Measurements from ENCODE around the gene ASB1. TPM values are rescaled to one million over a fixed set of nuclear protein-coding genes. Genes with fewer than 3 reads are reported as not detected.

Gene ASB1
- total RNA-seq, 1 donor, result 27.9 TPM

- Histone ChIP-seq H3K79me2 (ENCODE audit: insufficient read depth, low read length) (peaks cover 71% of the 10 kb centered on the region), H3K36me3 (ENCODE audit: insufficient read depth, low read length) (peaks cover 77% of the 10 kb centered on the region), H3K9me3 (ENCODE audit: low read depth, low read length) (no peaks in the 10 kb centered on the region), H3K27me3 (ENCODE audit: insufficient read depth, low read length) (no peaks in the 10 kb centered on the region), H3K4me1 (ENCODE audit: insufficient read depth, low read length) (peaks cover 2% of the 10 kb centered on the region), H3K4me3 (ENCODE audit: insufficient read depth, low read length) (no peak overlapping the region), H4K20me1 (ENCODE audit: insufficient read depth, low read length) (peaks cover 15% of the 10 kb centered on the region), H3K27ac (ENCODE audit: low read depth, low read length) (peak overlapping the region; percentile 27), H2AFZ (ENCODE audit: low read length) (no peak overlapping the region), H3K4me2 (ENCODE audit: insufficient read depth, low read length) (no peak overlapping the region)
- TF ChIP-seq, protein P1, sequence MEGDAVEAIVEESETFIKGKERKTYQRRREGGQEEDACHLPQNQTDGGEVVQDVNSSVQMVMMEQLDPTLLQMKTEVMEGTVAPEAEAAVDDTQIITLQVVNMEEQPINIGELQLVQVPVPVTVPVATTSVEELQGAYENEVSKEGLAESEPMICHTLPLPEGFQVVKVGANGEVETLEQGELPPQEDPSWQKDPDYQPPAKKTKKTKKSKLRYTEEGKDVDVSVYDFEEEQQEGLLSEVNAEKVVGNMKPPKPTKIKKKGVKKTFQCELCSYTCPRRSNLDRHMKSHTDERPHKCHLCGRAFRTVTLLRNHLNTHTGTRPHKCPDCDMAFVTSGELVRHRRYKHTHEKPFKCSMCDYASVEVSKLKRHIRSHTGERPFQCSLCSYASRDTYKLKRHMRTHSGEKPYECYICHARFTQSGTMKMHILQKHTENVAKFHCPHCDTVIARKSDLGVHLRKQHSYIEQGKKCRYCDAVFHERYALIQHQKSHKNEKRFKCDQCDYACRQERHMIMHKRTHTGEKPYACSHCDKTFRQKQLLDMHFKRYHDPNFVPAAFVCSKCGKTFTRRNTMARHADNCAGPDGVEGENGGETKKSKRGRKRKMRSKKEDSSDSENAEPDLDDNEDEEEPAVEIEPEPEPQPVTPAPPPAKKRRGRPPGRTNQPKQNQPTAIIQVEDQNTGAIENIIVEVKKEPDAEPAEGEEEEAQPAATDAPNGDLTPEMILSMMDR (IDR thresholded peaks at IDR 0.05; ENCODE audit: extremely low read depth, low read depth, low read length), result no peak
- no peak for DNase-seq (ENCODE audit: insufficient read length, low spot score, missing footprints)
These were observed 23.2 kb downstream of the ASB1 start for GRCh38 chr2:238449909-238450417.

DNA sequence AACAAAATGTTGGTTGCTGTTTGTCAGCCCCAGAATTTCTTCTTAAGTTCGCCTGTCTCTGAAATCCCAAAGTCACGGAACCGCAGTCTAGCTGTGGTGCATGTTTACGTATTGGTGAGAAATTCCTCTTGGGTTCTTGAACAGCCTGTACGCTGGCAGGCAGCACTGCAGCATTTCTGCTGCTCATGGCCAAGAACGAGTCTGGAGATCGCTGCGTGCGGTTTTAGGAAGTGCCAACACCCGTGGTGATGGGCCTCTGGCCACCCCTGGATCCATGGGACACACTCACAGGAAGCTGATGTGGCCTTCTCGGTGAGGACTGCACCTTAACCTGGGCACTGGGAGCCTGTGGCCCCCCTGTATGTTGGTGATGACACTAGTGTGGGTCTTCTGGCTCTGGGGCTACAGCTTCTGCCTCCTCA is 23.7 kb downstream of the ASB1 start:
- peaks cover 15% of the 10 kb centered on the region for H4K20me1 ChIP-seq (ENCODE audit: insufficient read depth, low read length)
- no peaks in the 10 kb centered on the region for H3K27me3 ChIP-seq (ENCODE audit: insufficient read depth, low read length)
- no peaks in the 10 kb centered on the region for H3K9me3 ChIP-seq (ENCODE audit: low read depth, low read length)
- TF ChIP-seq, protein P1 (IDR thresholded peaks at IDR 0.05; ENCODE audit: extremely low read depth, low read depth, low read length), result no peak
- DNase-seq (ENCODE audit: insufficient read length, low spot score, missing footprints), result no peak
- H3K4me2 ChIP-seq (ENCODE audit: insufficient read depth, low read length), result no peak overlapping the region
- peaks cover 2% of the 10 kb centered on the region for H3K4me1 ChIP-seq (ENCODE audit: insufficient read depth, low read length)
- H2AFZ ChIP-seq (ENCODE audit: low read length), result no peak overlapping the region
- peaks cover 66% of the 10 kb centered on the region for H3K79me2 ChIP-seq (ENCODE audit: insufficient read depth, low read length)
- no peak overlapping the region for H3K27ac ChIP-seq (ENCODE audit: low read depth, low read length)
- H3K4me3 ChIP-seq (ENCODE audit: insufficient read depth, low read length), result no peak overlapping the region
- peaks cover 72% of the 10 kb centered on the region for H3K36me3 ChIP-seq (ENCODE audit: insufficient read depth, low read length)

- DNase-seq (ENCODE audit: insufficient read length, low spot score, missing footprints), result no peak
- TF ChIP-seq, protein P1 (IDR thresholded peaks at IDR 0.05; ENCODE audit: extremely low read depth, low read depth, low read length), result no peak
- H3K9me3 ChIP-seq (ENCODE audit: low read depth, low read length), result no peaks in the 10 kb centered on the region
- no peak overlapping the region for H2AFZ ChIP-seq (ENCODE audit: low read length)
- peaks cover 8% of the 10 kb centered on the region for H4K20me1 ChIP-seq (ENCODE audit: insufficient read depth, low read length)
- no peaks in the 10 kb centered on the region for H3K27me3 ChIP-seq (ENCODE audit: insufficient read depth, low read length)
- H3K4me2 ChIP-seq (ENCODE audit: insufficient read depth, low read length), result no peak overlapping the region
- H3K4me3 ChIP-seq (ENCODE audit: insufficient read depth, low read length), result no peak overlapping the region
- peaks cover 38% of the 10 kb centered on the region for H3K36me3 ChIP-seq (ENCODE audit: insufficient read depth, low read length)
- peaks cover 32% of the 10 kb centered on the region for H3K79me2 ChIP-seq (ENCODE audit: insufficient read depth, low read length)
- peaks cover 24% of the 10 kb centered on the region for H3K4me1 ChIP-seq (ENCODE audit: insufficient read depth, low read length)
- no peak overlapping the region for H3K27ac ChIP-seq (ENCODE audit: low read depth, low read length)
These were observed 27.1 kb downstream of the ASB1 start for GRCh38 chr2:238453842-238454241.

- Histone ChIP-seq H3K4me2 (ENCODE audit: insufficient read depth, low read length) (no peak overlapping the region), H3K27me3 (ENCODE audit: insufficient read depth, low read length) (no peaks in the 10 kb centered on the region), H3K4me3 (ENCODE audit: insufficient read depth, low read length) (no peak overlapping the region), H3K4me1 (ENCODE audit: insufficient read depth, low read length) (peaks cover 36% of the 10 kb centered on the region), H3K36me3 (ENCODE audit: insufficient read depth, low read length) (peaks cover 14% of the 10 kb centered on the region), H2AFZ (ENCODE audit: low read length) (no peak overlapping the region), H3K79me2 (ENCODE audit: insufficient read depth, low read length) (peaks cover 8% of the 10 kb centered on the region), H3K9me3 (ENCODE audit: low read depth, low read length) (no peaks in the 10 kb centered on the region), H3K27ac (ENCODE audit: low read depth, low read length) (peak overlapping the region; percentile 95), H4K20me1 (ENCODE audit: insufficient read depth, low read length) (no peaks in the 10 kb centered on the region)
- TF ChIP-seq, protein P1 (IDR thresholded peaks at IDR 0.05; ENCODE audit: extremely low read depth, low read depth, low read length), result no peak
- no peak for DNase-seq (ENCODE audit: insufficient read length, low spot score, missing footprints)
These were observed 29.7 kb downstream of the ASB1 start for GRCh38 chr2:238456449-238456848.
